Left ventricle myocardium inferior (tissue), 1 donor: Measurements from ENCODE around the gene EVC. TPM values are rescaled to one million over a fixed set of nuclear protein-coding genes. Genes with fewer than 3 reads are reported as not detected.
"Not testable (repeated sequence)": the region's sequence is repeated elsewhere in the genome, so short reads cannot be mapped to it uniquely, and the experiment has no call there.

Source experiments
- DNase-seq: peaks from one replicate; pipeline ENCODE4 v3.0.0-alpha.2; 2020
- H3K27ac ChIP-seq: fragments of 200-600 bp; replicated peaks from 2 replicates; pipeline ENCODE4 v1.8.0; 2021
- H3K27me3 ChIP-seq: fragments of 200-600 bp; 2 replicates; pipeline ENCODE4 v1.8.0; 2021; ENCODE audit warnings: low read depth
- H3K36me3 ChIP-seq: fragments of 200-600 bp; 2 replicates; pipeline ENCODE4 v1.8.0; 2021
- H3K4me1 ChIP-seq: fragments of 200-600 bp; 2 replicates; pipeline ENCODE4 v1.8.0; 2021
- H3K4me3 ChIP-seq: fragments of 200-600 bp; 2 replicates; pipeline ENCODE4 v1.8.0; 2021; ENCODE audit warnings: mild to moderate bottlenecking, moderate library complexity
- H3K9me3 ChIP-seq: fragments of 200-600 bp; replicated peaks from 2 replicates; pipeline ENCODE4 v1.8.0; 2021
- CTCF ChIP-seq: fragments of 200-600 bp; IDR thresholded peaks from 2 replicates; pipeline ENCODE4 v1.8.0; 2021; ENCODE audit warnings: antibody characterized with exemption, mild to moderate bottlenecking, borderline replicate concordance
- intact Hi-C: fragments of 100-400 bp; cut with micrococcal nuclease; formaldehyde crosslinking; loops from one replicate; pipeline ENCODE4 v1.11.0; 2022
- total RNA-seq: library from RNA; stranded (reverse); fragmentation: NEBNext Ultra II Directional; extraction: Animal tissue kit (Norgen Biotek cat#: 25700); gene quantifications from one replicate; pipeline ENCODE4 v1.2.1, GENCODE V29; 2021
- donor health status: DM: no; HTN: yes; CAD: no; lungs with severe emphysema.

Gene EVC
- total RNA-seq, 1 donor from 2014 or later: 5.1 TPM

DNA sequence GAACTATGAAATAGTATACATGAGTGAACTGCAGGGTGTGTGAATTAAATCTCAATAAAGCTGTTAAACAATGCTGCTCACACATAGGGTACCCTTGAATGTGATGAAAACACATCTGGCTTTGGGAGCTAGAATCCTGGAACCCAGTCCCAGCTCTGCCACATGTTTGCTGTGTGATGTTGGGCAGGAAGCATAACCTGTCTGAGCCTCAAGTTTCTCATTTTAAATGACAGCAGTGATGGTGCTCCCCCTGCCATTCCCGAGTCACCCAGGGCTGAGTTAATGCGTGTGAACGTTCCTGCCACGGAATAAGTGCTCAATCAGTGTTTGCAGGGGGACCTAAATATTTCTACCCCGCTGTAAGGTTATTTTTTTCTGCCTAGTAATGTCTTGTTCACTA is 10.9 kb downstream of the EVC start:
- Histone ChIP-seq H3K27ac (no peak overlapping the region), H3K27me3 (no peaks in the 10 kb centered on the region), H3K4me1 (no peaks in the 10 kb centered on the region), H3K9me3 (no peaks in the 10 kb centered on the region), H3K4me3 (no peak overlapping the region), H3K36me3 (peaks cover 21% of the 10 kb centered on the region)
- intact Hi-C loops: no loop called here
- TF ChIP-seq CTCF: no peak
- no peak for DNase-seq

GRCh38 chr4:5722328-5722727 is 11.3 kb downstream of the EVC start:
- Histone ChIP-seq H3K36me3 (peaks cover 21% of the 10 kb centered on the region), H3K9me3 (no peaks in the 10 kb centered on the region), H3K4me3 (no peak overlapping the region), H3K27me3 (no peaks in the 10 kb centered on the region), H3K4me1 (no peaks in the 10 kb centered on the region), H3K27ac (no peak overlapping the region)
- intact Hi-C loops: no loop called here
- no peak for TF ChIP-seq CTCF
- no peak for DNase-seq

DNA sequence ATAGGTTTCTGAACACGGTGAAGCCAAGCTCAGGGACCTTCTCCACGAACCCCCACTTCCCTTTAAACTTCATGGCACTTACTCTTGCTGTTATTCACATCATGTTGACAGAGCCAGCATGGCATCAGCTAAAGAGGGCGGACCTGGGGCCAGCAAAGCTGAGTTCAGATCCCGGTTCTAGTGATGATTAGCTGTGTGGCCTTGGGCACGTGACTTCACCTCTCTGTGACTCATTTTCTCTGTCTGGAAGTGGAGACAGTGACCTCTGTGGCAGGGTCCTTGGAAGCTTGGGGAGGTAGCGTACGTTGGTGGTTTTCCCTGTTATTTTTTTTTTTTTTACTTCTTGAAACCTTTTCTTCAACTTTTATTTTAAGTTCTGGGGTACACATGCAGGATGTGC is 13.4 kb downstream of the EVC start:
- intact Hi-C loops: no loop called here
- H3K27me3 ChIP-seq: no peaks in the 10 kb centered on the region
- peaks cover 19% of the 10 kb centered on the region for H3K36me3 ChIP-seq
- no peak overlapping the region for H3K4me3 ChIP-seq
- H3K27ac ChIP-seq: no peak overlapping the region
- DNase-seq: no peak
- no peak for TF ChIP-seq CTCF
- H3K9me3 ChIP-seq: no peaks in the 10 kb centered on the region
- H3K4me1 ChIP-seq: no peaks in the 10 kb centered on the region

DNA sequence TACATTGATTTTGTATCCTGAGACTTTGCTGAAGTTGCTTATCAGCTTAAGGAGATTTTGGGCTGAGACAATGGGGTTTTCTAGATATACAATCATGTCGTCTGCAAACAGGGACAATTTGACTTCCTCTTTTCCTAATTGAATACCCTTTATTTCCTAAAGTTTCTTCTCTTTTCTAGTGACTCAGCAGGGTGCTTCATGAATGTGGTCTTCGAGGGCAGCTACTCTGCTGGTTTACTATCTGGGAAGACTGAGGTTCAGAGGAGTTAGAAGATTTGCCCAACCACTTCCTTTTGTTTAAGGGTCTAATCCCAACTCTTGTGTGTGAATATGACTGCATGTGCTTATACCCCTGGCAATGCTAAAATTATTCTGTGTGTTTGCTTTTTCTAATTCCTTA is 17.4 kb downstream of the EVC start:
- H3K27ac ChIP-seq, intact Hi-C loops, H3K9me3 ChIP-seq, DNase-seq, H3K4me3 ChIP-seq, H3K27me3 ChIP-seq, H3K4me1 ChIP-seq: not testable (repeated sequence)
- H3K36me3 ChIP-seq: peaks cover 27% of the 10 kb centered on the region

DNA sequence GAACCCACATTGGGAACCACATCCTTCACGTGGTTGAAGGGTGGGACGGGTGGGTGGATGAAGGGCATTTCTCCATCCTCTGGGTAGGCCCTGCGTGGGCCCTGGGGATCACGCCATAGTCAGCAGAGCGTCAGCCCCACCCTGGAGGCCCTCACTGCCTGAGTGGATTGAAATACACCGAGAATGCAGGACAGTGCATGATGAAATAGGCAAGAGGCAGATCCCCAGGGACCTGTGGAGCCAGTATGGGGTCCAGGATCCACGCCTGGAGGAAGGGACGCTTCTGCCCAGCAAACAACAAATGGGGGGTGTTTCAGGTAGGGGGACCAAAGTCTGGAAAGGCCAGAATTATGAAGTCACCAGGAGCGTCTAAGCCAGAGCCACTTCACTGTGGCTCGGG is 19.4 kb downstream of the EVC start:
- H3K27me3 ChIP-seq: no peaks in the 10 kb centered on the region
- no peaks in the 10 kb centered on the region for H3K9me3 ChIP-seq
- no peak for DNase-seq
- no peaks in the 10 kb centered on the region for H3K4me1 ChIP-seq
- H3K27ac ChIP-seq: no peak overlapping the region
- H3K4me3 ChIP-seq: no peak overlapping the region
- peaks cover 20% of the 10 kb centered on the region for H3K36me3 ChIP-seq
- no peak for TF ChIP-seq CTCF
- intact Hi-C loops: no loop called here

- H3K36me3 ChIP-seq: peaks cover 22% of the 10 kb centered on the region
- intact Hi-C loops: no loop called here
These were observed 20.3 kb downstream of the EVC start for GRCh38 chr4:5730993-5731990.

More at GRCh38 chr4:5730993-5731990, 20.3 kb downstream of the EVC start:
- Histone ChIP-seq H3K27ac (no peak overlapping the region), H3K27me3 (no peaks in the 10 kb centered on the region), H3K4me3 (no peak overlapping the region), H3K4me1 (no peaks in the 10 kb centered on the region), H3K9me3 (no peaks in the 10 kb centered on the region)
- DNase-seq: no peak
- TF ChIP-seq CTCF: no peak
